Prostate gland (tissue), 2 donors: ENCODE measurements around the gene MGP.

ENCODE experiments used
- CTCF ChIP-seq, 4 experiments: fragments of 200-600 bp in 2 of 4; fragments of 450-650 bp in 2 of 4; sonication (generic) in 2 of 4; IDR thresholded peaks; 1 replicate in 3 of 4; 2 replicates in 1 of 4; pipeline ENCODE4 v1.5.1; 2016 to 2019; ENCODE audit warnings: antibody characterized with exemption in 4 of 4, mild to moderate bottlenecking in 2 of 4, moderate library complexity in 2 of 4
- POLR2A ChIP-seq: fragments of 450-650 bp; IDR thresholded peaks from one replicate; pipeline ENCODE4 v1.6.1; 2016; ENCODE audit warnings: antibody characterized with exemption, mild to moderate bottlenecking
- POLR2AphosphoS5 ChIP-seq: sonication (generic); formaldehyde crosslinking; IDR thresholded peaks from one replicate; pipeline ENCODE4 v1.6.1; 2017; ENCODE audit warnings: antibody characterized with exemption

DNA sequence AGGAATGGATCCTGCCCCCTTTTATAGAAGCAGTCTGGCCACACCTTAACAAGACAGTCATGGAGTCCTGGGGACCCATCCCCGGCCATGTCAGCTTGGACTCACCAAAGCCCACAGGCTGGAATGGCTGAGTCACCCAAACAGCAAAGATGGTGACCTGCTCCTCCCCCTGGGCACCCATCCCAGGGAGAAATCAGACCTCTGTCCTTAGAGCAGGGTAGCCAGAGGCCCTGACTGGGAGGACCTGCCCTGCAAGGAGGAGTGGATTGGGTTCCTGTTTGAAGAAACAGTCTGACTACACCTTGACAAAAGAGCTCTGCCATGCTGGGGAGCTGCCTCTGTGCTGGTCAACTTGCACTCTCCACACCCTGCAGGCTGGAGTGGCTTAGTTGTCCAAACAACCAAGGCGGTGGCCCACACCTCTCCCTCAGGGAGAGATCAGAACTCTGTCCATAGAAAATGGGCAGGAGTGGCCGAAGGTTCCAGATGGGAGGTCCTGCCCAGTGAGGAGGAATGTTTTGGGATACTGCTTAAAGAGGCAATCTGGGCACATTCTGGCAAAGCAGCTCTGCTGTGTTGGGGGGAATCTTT, 16.6 kb downstream of the MGP start:
- TF ChIP-seq CTCF (IDR thresholded peaks at IDR 0.05), result no peak
- no peak for TF ChIP-seq POLR2AphosphoS5
- TF ChIP-seq POLR2A, result no peak
